Stimulated activated CD4-positive, alpha-beta T cell treated with anti-CD3 and anti-CD28 coated beads, TNF-alpha, amount 100 ng/mL, for 1 hour (primary cell): Measurements from ENCODE around the gene MBTD1.
"Not testable (repeated sequence)": the region's sequence is repeated elsewhere in the genome, so short reads cannot be mapped to it uniquely, and the experiment has no call there.

Experiments
- DNase-seq, 3 donors: peaks; one replicate each; pipeline ENCODE4 v3.0.0-alpha.2; 2020; ENCODE audit warnings: low read depth in 3 of 3, low spot score in 1 of 3

Gene MBTD1

DNA sequence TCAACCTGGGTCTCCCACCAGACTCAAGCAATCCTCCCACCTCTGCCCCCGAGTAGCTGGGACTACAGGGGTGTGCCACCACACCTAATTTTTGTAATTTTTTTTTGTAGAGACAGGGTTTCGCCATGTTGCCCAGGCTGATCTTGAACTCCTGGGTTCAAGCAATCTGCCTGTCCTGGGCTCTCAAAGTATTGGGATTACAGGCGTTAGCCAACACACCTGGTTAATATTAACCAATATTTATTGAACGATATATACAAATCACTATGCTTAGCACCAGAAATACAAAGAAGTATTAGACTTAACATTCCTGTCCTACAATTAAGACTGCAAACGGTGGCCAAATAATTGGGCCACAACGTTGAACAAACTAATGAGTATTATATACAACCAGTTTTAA is 4.2 kb downstream of the MBTD1 start:
- no peak for DNase-seq

DNA sequence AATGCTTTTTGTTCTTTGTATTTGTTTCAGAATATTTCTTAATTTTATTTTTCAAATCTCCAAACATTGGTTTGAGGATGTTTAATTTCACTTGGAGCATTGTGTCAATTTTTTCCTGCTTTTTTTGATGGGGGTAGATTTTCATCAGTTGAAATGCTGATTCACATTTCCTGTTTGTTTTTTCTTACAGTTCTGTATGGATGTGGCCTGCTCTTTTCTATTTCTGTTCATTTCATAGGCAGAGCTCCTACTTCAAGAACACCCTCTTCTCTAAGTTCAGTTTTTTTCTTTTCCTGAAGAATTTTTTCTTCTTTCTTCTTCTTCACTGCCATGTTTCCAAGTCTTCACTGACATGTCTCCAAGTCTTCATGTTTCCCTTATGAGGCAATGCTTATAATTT is 8.8 kb downstream of the MBTD1 start:
- DNase-seq: no peak

DNA sequence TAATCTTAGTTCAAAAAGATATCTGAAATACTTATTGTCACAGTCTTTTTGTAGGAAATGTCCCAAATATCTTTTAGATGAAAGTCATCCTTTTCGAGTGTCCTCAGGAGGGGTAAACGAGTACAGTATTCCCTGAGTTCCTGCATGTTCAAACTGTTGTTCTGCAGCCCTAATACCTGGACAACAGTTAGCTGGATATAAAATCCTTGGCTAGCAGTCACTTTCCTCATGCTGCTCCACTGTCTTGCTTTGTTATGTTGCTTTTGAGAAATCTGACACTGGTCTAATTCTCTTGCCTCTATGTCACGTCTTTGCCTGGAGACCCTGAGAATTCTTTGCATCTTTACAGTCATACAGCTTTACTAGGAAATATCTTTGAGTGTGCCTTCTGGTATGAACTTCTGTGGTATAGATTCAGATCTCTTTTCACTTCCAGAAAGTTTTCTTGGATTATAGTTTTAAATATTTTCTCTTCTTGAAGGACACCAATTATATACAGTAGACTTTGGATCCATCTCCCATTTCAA is 9.5 kb downstream of the MBTD1 start:
- DNase-seq: no peak

DNA sequence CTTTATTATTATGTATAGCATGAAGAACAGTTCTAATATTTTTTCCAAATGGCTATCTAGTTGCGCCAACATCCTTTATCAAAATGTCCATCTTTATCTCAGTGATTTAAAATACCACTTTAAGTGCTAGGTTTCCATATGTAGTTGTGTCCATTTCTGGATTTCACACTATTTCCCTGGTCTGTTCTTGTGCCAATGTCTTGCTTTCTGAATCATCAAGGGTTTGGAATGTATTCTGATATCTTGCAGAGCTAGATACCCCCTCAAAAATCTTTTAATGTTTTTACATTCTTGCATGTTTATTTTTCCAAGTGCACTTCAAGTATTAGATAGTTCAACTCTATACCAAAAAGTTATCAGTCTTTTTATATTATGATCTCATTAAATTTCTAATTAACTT is 14.3 kb downstream of the MBTD1 start:
- DNase-seq: no peak

DNA sequence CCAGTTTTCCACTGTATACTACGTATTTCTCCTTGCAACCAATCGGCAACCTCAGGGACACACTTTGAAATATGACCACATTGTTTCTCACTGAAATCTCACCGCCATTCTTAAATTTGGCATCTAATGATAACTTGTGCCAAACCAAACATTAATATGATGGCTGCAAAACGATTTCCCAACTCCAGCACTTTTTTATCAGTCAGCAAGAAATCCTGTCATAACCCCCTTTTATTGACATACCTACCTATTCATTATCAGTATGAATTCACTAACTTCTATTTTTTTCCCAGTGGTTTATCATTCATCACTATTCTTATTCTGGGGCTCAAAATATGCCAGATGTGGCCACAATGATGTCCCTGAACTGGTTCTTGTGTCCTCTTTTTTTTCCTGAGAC is 15.8 kb downstream of the MBTD1 start:
- no peak for DNase-seq

DNA sequence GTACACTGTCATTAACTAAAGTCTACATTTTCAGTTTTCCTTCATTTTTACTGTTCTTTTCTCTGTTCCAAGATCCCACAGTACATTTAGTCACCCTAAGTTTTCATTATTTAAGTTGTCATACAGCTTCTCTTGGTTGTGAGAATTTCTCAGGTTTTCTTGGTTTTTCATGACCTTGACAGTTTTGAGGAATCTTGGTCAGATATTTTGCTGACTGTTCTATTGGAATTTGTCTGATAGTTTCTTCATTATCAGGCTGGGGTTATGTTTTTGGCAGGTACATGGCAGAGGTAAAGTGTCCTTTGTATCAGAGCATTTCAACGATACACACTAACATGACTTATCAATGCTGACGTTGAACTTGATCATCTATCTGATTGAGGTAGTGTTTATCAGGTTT is 19.6 kb downstream of the MBTD1 start:
- no peak for DNase-seq

DNA sequence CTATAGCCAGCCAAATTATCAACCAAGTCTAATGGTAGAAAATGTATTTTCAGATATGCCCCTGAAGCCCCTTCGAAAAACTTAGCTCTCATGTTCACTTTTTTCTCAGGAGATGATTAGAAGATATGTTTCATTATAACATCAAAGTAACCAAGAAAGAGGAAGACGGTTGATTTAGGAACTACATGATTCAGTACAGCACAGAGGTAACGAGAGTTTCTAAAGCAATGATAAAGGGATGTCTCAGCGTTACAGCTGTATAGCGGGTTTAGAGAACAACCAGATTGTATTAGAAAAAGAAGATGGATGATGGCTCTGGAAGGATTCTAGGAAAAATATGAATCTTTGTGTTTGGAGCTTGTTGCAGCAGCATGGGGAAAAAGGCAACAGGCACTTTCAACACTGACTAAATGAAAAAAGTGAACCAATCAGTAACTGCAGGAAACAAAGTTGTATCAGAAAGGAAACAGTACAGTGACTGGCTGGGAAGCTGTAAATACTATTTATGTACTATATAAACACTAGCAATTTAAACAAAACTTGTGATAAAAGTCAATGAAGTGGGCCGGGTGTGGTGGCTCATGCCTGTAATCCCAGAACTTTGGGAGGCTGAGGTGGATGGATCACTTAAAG is 21.5 kb downstream of the MBTD1 start:
- no peak for DNase-seq

DNA sequence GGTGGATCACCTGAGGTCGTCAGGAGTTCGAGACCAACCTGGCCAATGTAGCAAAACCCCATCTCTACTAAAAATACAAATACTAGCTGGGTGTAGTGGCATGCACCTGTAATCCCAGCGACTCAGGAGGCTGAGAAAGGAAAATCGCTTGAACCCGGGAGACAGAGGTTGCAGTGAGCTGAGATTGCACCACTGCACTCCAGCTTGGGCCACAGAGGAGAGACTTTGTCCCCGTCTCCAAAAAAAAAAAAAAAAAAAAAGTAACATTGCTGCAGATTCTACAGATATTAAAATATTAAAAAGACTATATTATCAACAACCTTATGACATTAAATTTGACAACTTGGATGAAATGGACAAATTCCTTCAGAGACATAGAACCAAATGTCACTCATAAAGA is 25.7 kb downstream of the MBTD1 start:
- no peak for DNase-seq

DNA sequence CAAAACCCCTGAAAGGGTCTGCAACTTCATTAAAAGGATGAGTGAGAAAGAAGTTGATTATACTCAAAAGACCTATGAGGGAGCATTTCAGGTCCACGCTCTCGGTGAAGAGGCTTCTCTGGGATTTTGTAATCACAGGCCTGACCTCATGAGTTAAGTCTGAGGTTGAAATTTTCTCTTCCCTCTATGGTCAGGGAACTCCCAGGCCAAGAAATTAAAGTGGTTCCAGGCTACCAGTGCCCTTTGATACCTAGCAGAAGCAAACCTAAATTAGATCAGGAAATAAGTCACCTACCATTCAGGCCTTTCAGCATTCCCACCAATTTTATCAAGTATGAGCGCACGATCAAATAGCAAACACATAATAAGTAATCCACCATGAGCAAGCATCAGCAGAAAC is 27.9 kb downstream of the MBTD1 start:
- DNase-seq: no peak

DNA sequence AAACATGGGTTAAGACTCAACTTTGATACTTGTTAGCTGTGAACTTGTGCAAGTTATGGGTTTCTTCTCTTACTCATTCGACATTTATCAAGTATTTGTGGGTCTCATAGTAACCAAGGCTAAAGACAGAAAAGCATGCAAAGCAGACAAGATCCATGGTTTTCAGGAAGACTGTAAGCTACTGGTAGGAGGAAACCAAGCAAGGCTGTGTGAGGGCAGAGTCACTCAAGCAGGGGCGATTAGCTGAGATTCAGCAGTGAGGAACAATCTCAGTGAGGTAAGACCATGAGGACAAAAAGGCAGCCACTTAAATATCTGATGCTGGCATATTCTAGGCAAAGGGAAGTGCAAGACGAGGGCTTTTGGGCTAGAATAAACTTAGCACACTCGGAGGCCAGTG is 29.5 kb downstream of the MBTD1 start:
- DNase-seq: no peak

DNA sequence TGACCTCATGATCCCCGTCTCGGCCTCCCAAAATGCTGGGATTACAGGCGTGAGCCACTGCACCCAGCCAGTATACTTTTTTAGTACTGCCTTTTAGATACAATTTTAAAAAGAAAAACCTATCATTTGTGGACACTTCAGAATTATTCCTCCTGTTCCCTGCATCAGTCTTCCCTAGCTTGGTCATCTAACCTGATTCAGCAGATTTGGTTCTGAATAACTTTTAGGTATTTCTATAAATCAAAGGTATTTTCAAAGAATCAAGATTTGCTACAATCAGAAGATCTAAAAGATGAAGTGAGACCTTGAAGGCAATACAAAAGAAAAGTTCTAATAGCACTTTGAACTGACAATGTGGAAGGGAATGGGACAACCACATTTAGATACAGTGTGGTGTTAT is 30.0 kb downstream of the MBTD1 start:
- no peak for DNase-seq

DNA sequence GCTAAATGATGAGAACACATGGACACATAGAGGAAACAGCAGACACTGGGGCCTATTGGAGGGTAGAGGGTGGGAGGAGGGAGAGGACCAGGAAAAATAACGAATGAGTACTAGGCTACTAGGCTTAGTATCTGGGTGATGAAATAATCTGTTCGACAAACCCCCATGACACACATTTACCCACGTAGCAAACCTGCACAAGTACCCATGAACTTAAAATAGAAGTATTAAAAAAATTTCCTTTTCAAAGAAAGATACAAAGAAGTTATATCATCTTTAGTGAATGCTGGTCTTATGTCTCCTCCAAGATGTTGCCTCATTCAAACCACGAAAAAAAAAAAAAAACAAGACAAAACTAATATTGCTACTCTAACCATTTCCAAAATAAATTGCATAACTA is 31.7 kb downstream of the MBTD1 start:
- DNase-seq: no peak

DNA sequence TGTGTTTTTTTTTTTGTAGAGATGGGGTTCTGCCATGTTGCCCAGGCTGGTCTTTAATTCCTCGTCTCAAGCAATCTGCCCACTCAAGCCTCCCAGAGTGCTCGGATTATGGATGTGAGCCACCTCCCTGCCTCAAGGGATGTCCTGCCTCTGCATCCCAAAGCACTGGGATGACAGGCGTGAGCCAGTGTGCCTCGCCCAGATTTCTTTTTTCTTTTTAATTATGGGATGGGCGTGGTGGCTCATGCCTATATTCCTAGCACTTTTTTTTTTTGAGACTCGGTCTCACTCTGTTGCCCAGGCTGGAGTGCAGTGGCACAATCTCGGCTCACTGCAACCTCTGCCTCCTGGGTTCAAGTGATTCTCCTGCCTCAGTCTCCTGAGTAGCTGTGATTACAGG is 34.3 kb downstream of the MBTD1 start:
- DNase-seq: not testable (repeated sequence)

DNA sequence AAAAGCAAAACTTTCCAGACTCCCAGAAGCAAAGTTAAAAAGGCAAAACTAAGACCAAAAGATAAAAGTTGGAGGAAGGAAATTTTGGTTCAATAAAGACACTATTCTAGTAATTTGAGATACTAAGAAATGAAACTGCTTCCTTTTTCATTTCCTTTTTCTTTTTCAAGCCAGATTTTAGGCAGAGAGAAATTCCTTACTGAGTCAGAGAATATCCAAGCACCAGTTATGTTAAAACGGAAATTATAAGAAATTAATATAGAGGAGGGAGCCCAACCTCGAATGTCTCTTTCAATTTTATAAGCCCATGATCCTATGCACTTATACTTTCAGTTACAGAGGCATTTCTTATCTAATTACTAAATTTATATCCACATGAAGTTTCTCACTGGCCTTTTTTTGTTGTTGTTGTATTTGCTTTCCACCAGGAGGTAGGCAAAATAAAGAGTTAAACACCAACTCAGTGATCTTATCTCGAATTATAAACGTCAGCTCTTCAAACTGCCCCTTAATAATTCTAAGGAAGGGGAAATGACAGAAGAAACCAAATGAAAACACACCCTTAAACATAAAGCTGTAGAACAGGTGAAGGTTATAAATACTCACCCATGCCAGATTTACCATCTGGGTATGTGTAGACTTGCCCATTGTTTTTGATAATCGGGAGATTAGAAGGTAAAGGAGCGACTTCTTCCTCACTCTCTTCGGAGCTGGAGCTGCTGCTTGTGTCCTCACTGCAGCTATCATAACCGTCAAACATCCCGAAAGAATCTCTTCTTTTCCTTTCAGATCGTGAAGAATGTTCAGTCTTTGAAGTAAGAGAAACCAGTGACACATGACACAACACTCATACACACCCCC is 35.2 kb downstream of the MBTD1 start:
- no peak for DNase-seq

DNA sequence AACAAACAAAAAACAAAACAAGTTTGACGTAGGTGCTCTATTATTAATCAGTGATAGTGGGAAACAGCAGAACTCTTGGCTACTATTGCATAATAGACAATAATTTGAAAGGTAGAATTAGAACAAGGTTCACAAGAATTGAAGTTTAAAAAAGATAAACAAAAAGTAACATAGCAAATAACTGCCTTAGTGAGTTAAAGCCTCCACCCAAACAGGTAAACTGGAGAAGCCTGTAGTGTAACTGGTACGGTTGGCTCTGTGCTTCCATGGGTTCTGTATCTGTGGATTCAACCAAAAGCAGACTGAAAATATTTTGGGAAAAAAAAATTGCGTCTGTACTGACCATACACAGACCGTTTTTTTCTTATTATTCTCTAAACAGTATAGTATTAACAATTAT is 38.5 kb downstream of the MBTD1 start:
- no peak for DNase-seq

DNA sequence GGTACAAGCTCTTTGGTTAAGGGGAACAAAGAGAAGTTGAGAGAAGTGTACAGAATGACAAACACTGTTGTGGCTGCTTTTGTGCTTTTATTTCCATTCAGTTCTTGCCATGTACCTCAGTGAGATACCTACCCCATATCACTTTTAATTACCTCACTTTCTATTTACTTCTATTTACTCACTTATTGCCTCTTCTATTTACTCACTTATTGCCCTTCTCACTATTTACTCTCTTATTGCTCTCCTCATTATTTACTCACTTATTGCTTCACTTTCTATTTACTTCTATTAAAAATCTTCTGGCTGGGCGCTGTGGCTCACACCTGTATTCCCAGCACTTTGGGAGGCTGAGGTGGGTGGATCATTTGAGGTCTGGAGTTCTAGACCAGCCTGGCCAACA is 41.9 kb downstream of the MBTD1 start:
- no peak for DNase-seq

DNA sequence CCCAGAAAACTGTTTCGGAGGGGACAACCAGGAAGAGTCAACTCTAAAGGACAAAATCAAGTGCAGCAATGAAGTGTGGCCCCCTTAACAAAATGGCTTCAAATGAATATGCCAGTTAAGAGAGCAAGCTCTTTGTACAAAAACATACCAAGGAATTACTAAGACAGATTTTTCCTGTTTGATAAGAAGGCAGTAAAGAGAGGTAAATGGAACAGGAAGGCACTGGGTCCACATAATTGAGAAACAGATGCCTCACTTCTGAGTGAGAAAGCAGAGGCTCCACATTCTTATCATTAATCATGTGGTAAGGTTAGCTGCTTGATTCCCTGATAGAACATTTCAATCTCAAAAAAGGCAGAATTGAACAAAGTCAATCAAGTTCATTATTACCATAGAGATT is 44.9 kb downstream of the MBTD1 start:
- no peak for DNase-seq

DNA sequence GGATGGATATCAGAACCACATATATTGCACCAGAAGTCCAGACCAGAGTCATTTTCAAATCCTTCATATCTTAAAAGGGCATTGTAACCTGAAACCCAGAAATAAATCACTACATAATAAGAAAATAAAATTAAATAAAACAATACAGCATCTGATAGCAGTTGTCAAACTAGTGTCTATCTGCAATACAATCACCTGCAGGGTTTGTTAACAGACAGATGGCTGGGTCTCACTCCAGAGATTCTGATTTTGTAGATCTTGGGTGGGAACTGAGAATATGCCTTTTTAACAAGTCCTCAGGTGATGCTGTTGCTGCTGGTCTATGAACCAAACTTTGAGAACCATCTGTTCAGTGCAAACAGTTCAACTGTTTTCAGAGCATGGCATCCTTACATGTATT is 56.0 kb downstream of the MBTD1 start:
- DNase-seq: no peak

DNA sequence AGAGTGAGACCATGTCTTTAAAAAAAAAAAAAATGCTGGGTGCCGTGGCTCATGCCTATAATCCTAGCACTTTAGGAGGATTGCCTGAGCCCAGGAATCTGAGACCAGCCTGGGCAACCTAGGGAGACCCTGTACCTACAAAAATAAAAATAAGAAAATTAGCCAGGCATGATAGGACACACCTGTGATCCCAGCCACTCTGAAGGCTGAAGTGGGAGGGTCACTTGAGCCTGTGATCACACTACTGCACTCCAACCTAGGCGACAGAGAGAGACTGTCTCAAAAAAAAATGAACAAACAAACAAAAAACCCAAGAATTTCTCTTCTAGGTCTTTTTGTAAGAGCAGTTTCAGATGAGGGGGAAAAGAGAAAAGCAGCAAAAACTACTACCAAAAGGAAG is 59.0 kb downstream of the MBTD1 start:
- DNase-seq: no peak

DNA sequence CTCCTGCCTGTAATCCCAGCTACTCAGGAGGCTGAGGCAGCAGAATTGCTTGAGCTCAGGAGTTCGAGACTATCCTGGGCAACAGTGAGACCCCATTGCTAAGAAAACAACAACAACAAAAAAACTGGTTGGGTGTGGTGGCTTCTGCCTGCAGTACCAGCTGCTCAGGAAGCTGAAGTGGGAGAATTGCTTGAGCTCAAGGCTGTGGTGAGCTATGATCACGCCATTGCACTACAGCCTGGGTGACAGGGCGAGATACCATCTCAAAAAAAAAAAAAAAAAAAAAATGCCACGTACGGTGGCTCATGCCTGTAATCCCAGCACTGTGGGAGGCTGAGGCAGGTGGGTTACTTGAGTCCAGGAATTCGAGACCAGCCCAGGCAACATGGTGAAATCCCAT is 59.6 kb downstream of the MBTD1 start:
- DNase-seq: no peak

DNA sequence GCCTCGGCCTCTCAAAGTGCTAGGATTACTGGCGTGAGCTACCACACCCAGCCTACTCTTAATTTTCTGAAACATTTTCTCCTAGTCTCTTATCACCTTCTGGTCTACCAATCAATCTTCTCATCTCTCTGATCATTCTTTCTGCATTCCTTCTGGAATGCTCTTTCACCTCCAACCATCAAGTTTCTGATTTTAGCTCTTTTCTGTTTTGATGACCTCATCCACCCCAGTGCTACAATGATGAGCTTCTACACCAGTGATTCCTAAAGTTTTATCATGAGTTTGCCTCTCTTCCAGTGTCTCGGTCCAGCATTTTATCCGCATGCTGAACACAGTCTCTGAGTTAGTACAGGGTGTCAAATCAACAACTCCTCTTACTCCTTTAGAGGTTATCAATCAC is 62.1 kb downstream of the MBTD1 start:
- no peak for DNase-seq

DNA sequence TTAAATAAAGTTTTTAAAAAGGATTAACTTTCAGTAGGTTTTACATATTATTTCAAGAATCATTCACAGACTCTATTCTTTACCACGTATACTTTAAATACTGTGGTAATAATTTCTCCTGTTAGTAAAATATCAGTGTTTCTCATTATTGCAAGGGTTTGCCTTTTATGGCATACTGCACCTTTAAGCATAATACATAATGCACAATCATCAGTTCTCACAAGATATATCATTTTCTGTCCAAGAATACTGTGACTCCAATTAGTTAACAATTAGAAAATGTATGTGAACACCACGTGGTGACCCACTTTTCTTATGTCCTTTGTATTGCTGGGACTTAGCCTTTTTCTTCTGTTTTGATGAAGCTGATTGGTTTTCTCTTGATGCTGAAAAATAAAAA is 68.0 kb downstream of the MBTD1 start:
- DNase-seq: no peak

DNA sequence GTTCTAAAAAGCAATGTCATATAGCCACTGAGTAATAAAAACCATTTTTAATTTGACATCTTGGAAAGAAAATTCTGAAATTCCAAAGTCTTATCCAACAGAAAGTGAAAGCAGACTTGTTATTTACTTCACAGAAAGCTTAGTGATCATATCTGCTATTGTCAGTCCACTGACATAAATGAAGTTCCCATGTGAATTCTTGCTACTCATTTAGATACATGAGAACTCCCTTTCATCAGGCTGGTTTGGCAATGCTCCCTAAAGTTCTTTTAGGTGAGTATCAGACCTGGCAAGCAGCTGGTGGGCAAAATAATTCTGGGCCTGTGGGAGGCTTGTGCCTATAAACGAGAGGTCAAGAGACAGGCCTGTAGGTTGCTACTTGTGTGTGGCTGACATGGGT is 70.2 kb downstream of the MBTD1 start:
- no peak for DNase-seq
